Measurements from ENCODE around the gene GRIN2A.
"Not testable (repeated sequence)": the region's sequence is repeated elsewhere in the genome, so short reads cannot be mapped to it uniquely, and the experiment has no call there.

GRIN2A gene

DNA sequence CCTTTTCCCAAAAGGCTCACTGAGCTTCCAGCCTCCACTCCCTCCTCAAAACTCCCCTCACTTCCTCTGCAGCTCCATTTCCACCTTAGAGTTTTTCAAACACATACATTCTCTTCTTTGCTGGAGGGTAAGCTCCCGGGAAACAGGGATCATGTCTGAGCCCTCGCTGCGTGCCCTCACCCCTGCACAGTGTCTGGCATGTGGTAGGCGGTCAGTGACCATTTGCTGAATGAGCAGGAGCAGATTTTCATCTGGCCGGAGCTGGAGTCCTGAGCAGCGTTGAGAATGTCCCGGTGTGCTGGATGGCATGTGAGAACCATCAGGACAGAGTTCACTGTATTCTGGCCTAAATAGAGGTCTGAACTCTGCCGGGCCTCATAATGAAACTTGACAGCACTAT, 274.5 kb downstream of the GRIN2A start:
- no peak for DNase-seq

DNA sequence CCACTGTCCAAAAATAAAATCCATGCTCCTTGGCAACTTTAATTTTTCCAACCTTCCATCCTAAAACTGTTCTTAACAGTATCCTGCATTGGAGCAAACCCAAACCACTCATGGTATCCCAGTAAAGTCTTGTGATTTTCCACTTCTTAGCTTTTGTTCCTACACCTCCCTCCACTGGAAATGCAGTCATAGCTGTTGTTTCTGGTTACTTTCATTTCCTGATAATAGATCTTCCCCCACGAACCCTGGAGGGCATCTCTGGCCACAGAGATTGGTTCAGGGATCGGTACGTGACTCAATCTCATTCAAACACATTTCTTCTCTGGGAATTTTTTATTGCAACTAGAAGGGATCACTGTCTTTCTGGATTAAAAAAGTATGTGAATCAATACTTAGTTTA, 276.0 kb downstream of the GRIN2A start:
- DNase-seq, result no peak

DNA sequence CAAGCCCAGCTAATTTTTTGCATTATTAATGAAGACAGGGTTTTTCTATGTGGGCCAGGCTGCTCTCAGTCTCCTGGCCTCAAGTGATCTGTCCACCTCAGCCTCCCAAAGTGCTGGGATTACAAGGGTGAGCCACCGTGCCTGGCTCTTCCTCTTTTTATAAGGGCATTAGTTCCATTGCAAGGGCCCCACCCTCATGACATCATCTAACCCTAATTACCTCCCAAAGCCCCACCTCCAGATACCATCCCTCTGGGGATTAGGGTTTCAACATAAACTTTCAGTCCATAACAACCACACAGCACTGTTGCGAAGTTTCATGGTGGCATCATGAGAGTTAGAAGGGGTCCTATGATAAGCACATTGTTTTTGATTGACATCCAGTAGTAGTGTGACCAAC, 277.7 kb downstream of the GRIN2A start:
- DNase-seq, result no peak

DNA sequence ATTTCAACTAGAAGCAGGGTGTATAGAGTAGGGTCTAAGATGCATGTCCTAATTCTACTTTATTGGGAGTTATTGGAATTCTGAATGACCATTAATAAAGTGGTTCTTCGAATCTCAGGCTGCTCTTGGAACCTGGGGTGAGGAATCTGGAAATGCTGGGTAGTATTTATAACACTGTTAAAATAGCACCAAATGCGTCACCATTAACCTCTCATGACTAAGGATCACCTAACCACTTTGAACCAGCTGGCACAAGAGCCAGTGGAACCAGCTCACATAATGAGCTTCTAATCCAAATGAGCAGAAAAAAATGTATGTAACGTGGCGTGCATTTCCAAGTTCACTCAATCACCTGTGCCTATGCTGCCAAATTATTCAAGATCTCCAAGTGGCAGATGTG, 281.7 kb downstream of the GRIN2A start:
- no peak for DNase-seq

DNA sequence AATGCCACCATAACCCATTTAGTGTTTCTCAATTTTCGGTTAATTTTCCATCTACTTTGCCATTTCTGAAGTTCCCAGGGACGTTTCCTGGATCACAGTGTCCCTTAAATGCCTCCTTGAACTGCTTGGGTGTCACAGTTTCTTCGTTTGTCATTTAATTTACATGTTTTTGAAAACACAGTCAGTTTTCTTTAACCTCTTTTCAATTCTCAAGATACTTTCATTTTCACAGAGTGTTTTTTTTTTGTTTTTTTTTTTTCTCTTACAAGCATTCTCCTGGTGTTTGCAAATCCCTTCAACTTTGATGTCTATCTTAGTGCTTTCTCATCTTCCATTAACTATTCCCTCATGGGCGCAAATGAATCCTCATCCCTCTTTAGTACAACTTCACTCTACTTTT, 283.7 kb downstream of the GRIN2A start:
- no peak for DNase-seq

DNA sequence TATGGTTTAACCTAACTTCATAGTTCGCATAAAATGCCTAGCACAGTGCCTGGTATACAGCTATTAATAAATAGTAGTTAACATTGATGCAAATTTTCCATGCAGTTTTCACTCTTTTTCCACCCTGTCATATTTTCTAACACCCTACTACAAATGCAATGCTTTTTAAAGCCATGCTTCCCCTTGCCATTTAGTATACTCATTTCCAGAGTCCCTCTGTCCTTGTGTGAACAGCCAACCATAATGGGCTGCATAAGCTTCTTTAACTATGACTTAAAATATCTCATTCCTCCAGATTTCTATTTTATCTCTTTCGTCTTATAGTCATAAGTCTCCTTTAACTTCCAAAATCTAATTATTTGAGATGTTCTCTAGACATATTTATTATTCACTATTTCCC, 284.1 kb downstream of the GRIN2A start:
- no peak for DNase-seq

DNA sequence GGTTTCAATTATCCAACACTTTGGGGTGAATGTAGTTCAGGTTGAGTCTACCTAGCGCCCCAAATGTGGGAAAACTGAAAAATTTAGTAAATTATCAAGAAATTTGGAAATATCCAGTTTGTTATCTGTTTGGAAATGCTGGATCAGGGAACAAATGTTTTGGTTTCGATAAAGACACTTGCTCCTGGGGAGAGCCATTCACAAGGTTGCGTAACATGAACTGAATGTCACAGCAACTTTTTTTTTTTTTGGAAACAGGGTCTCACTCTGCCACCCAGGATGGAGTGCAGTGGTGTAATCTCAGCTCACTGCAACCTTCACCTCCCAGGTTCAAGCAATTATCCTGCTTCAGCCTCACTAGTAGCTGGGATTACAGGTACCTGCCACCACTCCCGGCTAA, 286.4 kb downstream of the GRIN2A start:
- DNase-seq, result no peak

DNA sequence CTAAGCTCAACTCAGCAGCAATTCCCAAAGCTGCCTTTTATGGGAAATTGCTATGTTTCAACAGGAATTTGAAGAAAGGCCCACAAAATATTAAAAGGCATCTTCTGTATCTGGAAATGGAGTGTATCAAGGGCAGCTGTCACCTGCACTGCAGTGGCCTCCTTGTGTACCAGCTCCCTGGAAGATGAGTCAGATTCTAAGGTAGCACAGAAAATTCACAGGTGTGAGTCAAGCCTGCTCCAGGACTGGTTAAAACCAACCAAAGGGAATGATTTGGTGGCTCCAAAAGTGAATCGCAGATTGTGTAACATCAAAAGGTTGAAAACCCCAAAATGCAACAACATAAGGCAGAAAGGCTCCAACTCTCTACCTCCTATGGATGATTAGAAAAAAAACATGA, 296.4 kb downstream of the GRIN2A start:
- no peak for DNase-seq

DNA sequence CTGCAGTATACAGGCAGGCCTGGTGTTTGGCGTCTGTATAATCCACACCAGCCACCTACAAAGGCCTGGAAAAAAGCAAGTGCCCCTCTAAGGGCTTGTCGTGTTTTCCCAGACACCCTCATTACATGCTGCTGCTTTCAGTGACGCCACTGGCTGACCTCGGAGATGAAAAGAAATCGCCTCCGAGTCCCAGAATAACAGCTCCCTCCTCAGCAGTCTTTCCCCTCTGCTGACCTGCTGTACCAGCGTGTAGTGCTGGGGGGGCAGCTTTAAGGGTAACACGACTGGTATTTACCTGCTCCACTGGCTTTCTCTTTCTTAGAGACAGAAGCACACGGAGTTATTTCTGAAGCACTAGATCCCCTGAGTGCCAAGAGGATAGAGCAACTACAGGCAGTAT, 296.8 kb downstream of the GRIN2A start:
- DNase-seq, result no peak

DNA sequence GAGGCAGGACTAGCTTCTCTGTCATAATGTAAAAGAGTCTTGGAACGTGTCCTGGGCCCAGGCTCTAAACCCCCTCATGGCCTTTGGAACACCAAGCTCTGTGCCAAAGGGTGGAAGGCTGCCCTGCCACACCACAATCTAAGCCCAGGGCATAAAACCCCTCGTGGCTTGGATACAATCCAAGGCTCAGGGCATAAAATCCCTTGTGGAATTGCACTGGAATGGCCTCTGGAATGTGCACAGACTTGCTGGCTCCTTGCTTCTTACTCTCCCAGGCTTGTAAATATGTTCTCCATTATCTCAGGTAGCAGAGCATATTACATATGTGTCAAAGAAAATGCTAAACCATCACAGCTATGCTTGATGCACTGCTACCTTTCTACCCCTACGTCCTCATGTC, 306.2 kb downstream of the GRIN2A start:
- not testable (repeated sequence) for DNase-seq

DNA sequence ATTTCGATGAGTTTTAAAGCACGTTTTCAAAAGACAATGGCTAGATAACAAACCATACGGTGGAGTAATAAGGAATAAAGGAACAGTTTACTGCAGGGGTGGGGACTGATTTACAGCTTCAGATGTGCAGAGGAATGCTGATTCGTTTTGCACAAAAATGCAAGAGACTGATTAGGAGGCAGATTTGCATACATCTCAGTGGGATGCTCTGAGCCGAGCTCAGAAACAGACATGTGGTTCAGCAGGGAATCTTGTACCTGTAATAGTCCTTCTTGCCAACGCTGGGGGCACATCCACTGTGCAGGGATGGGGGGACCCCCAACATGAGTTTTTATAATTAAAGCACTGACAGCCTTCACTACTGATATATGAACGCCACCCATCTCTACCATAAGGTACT, 308.0 kb downstream of the GRIN2A start:
- DNase-seq, result no peak

DNA sequence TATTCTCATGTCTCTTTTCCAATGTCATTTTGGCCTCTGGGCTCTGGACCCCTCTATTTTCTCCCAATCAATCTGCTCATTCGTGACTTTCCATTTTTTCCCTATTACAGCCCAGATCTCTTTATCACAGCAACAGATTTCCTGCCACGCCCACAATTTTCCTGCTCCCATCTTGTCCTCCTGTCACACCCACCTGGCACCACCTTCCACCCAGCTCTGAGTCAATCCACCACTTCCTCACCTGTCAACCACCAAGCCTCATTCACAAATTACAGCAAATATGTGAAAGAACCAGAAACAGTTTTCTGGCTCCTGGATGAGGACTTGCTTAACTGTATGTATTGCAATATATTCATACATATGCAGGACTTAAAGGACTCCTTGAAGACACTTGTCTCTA, 311.3 kb downstream of the GRIN2A start:
- no peak for DNase-seq

DNA sequence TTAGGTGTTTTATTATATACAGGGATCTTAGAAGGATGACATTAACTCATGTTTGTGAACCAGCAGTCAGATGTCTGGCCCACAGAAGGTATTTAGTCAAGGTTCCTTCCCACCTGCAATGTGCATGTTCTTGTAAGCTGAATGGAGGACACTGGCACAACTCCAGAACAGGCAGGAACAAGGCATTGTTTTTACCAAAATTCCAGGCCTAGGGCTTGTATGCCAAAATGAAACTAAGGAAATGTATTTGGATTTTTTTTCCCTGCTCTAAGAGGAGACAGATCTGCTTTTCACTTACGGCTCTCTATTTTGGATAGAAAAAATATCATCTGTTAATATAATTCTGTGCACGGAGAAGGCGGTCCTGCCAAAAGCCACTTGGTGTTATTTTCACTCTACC, 312.5 kb downstream of the GRIN2A start:
- DNase-seq, result no peak

DNA sequence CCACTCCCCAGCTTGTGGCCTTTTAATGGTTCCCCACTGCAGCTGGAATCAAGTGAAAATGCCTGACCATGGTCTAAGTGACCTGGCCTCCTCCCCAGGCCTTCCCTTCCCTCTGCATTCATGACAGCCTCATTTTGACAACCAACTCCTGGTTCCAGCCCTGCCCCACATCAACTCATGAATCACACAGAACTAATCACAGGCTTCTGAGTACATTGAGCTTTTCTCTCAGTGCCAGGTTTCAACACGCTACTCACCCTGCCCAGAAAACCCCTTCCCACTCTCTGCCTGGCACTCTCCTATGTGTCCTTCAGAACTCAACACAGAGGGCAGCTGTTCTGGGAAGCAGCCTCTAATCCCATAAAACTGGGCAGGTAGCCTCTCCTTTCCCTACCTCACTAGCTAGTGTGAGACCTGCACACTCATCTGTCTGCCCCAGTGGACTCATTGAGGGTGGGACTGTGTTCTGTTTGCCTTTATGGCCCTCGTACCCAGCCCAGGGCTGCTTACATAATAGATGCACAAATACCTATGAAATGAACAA, 313.6 kb downstream of the GRIN2A start:
- no peak for DNase-seq

DNA sequence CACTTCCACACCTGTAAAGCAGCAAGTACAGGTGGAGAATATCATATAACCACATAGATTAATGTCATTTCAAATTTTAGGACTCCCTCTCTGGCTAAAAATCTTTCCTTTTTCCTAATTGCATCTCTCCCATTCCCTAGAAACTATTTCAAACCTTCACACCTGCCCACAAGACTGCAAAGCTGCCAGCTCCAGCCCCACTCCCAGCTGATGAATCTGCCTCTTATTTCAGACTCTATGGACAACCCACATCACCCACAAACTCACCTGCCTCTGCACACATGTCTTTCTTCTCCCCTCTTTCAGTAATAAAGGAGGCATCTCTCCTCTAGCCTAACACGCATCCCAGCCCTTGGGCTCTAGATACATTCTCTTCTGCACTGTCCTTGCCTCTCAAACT, 315.1 kb downstream of the GRIN2A start:
- no peak for DNase-seq

DNA sequence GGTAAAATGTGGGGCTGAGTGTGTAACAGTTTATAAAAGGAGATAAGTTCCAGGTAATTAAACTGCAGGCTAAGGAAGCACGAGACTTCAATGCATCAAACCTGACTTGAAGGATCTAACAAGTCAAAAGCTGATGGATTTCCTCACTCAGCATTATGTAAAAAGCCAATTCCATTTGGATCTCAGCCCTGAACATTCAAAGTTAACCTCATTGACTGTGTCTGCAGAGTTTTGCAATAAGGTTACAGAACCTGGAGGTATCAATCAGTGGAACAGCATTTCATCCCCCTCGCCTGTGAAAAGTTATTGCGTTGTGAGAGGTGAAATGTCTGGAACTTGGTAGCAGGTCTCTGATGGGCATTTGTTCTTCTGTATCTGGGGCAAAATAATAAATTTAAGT, 317.8 kb downstream of the GRIN2A start:
- no peak for DNase-seq

DNA sequence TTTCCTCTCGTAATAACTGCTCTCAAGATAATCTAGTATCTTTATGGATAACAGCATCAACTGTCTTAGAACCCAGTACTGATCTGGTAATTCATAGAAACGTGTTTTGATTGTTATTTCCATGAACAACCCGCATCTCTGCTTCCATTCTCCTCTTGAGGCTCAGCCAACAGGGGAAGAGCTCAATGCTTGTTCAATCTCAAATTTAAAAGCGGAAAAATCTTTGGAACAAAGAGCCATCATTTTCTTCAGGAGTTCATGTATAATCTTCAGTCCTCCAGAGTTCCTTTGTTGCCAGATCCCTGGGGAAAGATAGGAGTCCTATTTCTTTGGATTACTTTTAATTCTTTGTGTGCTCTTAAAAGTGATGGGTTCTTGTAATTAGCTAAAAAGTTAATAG, 319.9 kb downstream of the GRIN2A start:
- no peak for DNase-seq

DNA sequence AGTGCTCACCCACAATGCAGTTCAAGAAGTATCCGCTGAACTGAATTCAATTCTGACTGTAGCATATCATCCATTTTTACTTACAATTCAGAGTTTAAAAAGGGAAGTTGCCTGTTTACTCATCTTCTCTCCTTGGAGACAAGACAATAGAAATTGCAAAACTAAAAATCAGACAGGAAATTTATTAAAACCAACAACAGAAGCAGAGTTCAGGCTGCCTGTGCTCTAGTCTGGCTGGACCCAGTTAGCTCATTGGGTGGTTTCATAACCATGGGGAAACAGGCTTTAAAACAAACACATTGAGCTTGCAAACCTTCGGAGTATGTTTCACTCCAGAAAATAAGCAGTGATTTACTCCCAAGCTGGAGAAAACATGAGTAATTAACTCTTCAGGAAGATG, 321.4 kb downstream of the GRIN2A start:
- no peak for DNase-seq

DNA sequence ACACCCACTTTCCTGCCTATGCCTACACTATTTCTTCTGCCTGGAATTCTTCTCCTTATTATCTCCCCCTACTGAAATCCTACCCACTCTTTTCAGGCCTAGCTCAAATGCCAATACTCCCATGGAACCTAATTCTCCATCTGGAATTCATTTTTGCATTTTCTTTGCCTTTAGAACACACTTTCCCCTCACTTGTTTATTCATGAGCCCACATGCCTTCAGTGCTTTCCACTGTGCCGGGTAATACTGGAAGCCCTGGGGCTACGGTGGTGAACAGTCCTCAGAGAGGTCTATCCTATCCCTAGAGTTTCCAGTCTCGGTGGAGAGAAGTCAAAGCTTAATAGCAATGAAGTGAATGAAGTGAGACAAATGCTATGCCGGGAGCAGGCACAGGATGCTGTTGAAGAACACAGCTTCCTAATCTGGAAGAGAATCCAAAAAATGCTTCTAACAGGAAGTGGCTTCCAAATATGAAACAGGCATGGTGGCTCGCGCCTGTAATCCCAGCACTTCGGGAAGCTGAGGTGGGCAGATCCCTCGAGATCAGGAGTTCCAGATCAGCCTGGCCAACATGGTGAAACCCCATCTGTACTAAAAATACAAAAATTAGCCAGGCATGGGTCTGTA, 322.4 kb downstream of the GRIN2A start:
- no peak for DNase-seq

DNA sequence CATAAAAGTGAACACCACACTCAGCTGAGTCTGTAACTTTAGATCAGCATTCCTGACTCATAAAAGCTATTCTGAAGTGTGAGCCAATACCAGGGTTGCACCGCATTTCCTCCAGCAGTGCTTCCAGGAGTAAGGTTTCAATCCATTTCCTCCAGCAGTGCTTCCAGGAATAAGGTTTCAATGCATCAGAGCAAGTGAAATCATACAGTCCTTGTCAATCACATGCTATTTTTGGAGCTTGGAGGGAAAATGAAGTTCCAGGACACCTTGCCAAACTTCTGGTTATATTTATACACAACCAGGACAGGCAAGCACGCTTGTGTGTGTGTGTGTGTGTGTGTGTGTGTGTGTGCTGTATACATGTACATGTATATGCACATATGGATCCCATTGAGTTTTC, 327.6 kb downstream of the GRIN2A start:
- DNase-seq, result no peak

DNA sequence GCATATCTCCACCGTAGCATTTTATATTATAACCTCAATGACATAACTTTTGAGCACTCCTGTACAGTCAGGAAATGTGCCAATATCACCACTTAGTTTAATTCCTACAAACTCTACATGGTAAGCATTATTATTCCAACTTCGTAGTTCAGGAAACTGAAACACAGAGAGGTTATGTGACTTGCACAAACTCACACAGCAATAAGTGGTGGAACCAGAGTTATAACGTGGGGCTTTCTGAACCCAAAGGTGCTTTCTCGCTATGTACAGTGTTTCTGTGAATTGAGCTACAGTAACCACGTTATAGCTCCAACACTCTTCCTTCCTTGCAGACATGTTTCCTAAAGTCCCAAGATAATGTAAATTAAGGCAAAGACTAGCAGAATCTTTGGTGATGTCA, 330.2 kb downstream of the GRIN2A start:
- DNase-seq, result no peak

DNA sequence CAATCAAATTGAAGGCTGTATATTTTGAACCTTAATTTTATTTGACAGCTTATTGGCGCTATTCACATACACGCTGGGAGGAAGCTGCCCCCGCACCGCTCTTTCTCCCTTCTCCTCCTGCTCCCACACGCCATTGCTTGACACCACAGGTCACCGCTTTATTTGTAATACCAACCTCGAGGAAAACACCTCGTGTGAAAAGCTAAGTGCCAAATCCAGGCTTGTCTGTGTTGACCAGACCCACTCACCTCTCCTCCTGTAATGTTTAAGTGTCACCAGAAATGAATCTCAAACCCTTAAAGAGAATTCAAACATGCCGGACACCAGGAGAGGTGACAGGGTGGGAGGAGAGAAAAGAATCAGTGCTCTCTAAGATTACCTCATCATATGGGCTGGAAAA, 331.4 kb downstream of the GRIN2A start:
- no peak for DNase-seq

DNA sequence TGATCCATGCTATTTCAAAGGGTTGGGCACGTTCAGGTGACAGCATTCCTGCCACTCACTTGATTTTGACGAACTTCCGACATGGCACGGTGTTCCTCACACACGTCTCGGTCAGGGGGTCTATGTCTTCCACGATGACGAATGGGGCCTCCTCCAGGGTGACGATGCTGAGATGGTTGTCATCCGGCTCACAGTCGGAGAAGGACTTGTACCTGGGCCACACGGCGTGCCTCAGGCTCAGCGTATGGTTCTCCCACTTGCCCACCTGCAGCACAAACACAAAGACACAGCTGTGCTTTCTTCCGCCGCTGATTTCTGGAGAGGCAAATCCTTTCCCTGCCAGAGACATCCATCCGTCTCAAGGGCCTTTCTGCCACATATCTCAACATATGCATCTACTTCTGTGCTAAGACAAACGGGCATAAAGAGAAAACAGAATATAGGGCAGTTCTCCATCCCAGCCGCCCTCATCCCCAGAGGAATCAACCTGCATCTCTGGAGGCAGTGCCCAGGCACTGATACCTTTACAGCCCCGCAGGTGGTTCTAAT, 332.5 kb downstream of the GRIN2A start:
- DNase-seq, result no peak

DNA sequence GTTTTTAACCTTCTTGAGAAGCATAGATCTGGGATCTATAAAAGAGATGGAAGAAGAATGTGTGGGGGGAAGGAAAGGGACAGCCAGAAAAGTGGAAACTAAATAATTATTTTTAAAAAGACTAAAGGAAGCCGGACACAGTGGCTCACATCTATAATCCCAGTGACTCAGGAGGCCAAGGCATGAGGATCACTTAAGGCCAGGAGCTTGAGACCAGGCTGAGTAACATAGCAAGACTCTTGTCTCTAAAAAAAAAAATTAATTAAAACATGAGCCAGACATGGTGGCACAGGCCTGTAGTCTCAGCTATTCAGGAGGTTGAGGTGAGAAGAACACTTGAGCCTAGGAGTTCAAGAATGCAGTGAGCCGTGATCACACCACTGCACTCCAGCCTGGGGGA, 335.1 kb downstream of the GRIN2A start:
- no peak for DNase-seq

DNA sequence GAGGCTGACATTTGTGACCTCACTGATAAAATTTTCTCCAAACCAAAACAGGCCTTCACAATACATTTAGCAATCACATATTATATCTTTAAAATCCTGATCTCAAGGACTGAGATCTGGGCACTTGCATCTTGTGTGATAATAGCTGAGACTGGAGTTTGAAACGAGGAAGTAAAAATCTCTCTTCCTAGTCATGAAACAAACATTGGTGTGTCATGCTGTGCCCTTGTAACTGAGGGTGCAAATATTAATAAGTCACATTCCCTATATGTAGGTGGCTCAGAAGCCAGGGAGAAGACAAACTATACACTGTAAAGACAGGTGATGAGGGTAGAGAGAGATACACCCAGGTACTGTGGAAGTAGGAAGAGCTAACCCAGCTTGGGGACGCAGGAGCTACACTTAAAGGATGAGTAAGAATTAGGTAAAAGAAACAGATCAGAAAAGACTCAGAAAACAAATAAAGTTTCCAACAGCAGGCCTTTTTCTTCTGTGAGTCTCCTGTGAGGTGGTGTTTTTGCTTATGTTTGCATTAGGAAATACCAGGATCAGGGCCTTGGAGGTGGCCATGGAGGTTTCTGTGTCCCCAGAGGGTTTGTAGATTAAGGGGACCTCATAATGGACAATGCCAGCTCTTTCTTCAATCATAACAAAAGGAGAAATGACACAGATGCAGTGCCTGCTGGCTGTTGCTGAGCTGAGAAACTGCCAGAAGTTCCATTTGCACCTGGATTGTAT, 335.7 kb downstream of the GRIN2A start:
- DNase-seq, result no peak
